Liver (tissue), 3 donors: ENCODE data around the gene PRLHR.

Source experiments
- HNF4G ChIP-seq: IDR thresholded peaks from 2 replicates; pipeline ENCODE4 v1.6.1; 2016; ENCODE audit warnings: antibody characterized with exemption
- JUND ChIP-seq, 2 donors: IDR thresholded peaks; 2 replicates each; pipeline ENCODE4 v1.6.1; 2016; ENCODE audit warnings: antibody characterized with exemption in 2 of 2
- SP1 ChIP-seq: IDR thresholded peaks from 2 replicates; pipeline ENCODE4 v1.6.1; 2018; ENCODE audit warnings: antibody characterized with exemption, mild to moderate bottlenecking
- TF ChIP-seq, protein P1 (sequence below): fragments of 150-350 bp; IDR thresholded peaks from 2 replicates; pipeline ENCODE4 v1.5.1; 2017; ENCODE audit warnings: improper control_type of control experiment, low read depth, low read length; ENCODE audit not compliant: missing input control
- TF ChIP-seq, protein P2 (sequence below): IDR thresholded peaks from 2 replicates; pipeline ENCODE4 v1.6.1; 2016; ENCODE audit warnings: antibody characterized with exemption, mild to moderate bottlenecking
- donor health status: healthy.
- donor health status: healthy.

DNA sequence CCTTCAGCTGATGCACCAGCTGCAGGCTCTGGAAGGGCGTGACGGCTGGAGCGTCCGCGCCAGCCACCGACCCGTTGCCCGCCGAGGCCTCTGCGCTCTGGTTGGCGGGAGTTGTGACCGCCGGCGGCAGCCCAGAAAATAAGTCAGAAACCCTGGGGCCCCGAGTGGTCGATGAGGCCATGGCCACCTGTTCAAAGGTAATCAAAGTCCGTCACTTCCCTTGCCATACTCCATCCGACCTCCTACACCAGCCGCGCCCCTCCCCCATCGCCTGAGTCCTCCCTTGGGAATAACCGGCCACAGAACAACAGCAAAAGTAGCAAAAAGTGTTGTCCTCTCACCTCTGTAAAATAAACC is 406 bp downstream of the PRLHR start:
- TF ChIP-seq JUND (IDR thresholded peaks at IDR 0.05) (no peak), SP1 (no peak), HNF4G (no peak)
- TF ChIP-seq, protein P1, sequence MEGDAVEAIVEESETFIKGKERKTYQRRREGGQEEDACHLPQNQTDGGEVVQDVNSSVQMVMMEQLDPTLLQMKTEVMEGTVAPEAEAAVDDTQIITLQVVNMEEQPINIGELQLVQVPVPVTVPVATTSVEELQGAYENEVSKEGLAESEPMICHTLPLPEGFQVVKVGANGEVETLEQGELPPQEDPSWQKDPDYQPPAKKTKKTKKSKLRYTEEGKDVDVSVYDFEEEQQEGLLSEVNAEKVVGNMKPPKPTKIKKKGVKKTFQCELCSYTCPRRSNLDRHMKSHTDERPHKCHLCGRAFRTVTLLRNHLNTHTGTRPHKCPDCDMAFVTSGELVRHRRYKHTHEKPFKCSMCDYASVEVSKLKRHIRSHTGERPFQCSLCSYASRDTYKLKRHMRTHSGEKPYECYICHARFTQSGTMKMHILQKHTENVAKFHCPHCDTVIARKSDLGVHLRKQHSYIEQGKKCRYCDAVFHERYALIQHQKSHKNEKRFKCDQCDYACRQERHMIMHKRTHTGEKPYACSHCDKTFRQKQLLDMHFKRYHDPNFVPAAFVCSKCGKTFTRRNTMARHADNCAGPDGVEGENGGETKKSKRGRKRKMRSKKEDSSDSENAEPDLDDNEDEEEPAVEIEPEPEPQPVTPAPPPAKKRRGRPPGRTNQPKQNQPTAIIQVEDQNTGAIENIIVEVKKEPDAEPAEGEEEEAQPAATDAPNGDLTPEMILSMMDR = no peak
- TF ChIP-seq, protein P2, sequence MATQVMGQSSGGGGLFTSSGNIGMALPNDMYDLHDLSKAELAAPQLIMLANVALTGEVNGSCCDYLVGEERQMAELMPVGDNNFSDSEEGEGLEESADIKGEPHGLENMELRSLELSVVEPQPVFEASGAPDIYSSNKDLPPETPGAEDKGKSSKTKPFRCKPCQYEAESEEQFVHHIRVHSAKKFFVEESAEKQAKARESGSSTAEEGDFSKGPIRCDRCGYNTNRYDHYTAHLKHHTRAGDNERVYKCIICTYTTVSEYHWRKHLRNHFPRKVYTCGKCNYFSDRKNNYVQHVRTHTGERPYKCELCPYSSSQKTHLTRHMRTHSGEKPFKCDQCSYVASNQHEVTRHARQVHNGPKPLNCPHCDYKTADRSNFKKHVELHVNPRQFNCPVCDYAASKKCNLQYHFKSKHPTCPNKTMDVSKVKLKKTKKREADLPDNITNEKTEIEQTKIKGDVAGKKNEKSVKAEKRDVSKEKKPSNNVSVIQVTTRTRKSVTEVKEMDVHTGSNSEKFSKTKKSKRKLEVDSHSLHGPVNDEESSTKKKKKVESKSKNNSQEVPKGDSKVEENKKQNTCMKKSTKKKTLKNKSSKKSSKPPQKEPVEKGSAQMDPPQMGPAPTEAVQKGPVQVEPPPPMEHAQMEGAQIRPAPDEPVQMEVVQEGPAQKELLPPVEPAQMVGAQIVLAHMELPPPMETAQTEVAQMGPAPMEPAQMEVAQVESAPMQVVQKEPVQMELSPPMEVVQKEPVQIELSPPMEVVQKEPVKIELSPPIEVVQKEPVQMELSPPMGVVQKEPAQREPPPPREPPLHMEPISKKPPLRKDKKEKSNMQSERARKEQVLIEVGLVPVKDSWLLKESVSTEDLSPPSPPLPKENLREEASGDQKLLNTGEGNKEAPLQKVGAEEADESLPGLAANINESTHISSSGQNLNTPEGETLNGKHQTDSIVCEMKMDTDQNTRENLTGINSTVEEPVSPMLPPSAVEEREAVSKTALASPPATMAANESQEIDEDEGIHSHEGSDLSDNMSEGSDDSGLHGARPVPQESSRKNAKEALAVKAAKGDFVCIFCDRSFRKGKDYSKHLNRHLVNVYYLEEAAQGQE = no peak
